Measurements from ENCODE around the gene ACSS1.

GRCh38 chr20:25070821-25071473, 13.0 kb upstream of the ACSS1 start:
- no peak for TF ChIP-seq CTCF (IDR thresholded peaks at IDR 0.05)
- TF ChIP-seq POLR2A (IDR thresholded peaks at IDR 0.05), result no peak
